Left kidney (tissue), 8 donors: ENCODE results near the gene PHC2. TPM values are rescaled to one million over a fixed set of nuclear protein-coding genes. Genes with fewer than 3 reads are reported as not detected.

Experiments
- DNase-seq: peaks from one replicate; pipeline ENCODE4 v3.0.0-alpha.2; 2013
- long read RNA-seq, 8 donors: transcript quantifications; one replicate each; lab custom pipeline, GENCODE V29; 2026
- polyA plus RNA-seq: library from polyadenylated mRNA; unstranded; fragments of 120-200 nt; gene quantifications from one replicate; pipeline ENCODE4 v1.2.1, GENCODE V29; 2013; ENCODE audit not compliant: insufficient read length

PHC2 gene
- polyA plus RNA-seq = 103 TPM
- long read RNA-seq, donor 1, transcript PHC2-202 (7 exons, 2,550 nt) = major isoform, 18 of 56 reads
- long read RNA-seq, donor 1, partial matches to known transcripts = 26 of 56 reads
- long read RNA-seq, donor 1, other reads (novel, unspliced or antisense) = 11 of 56 reads
- long read RNA-seq, donor 2, transcript PHC2-202 (7 exons, 2,550 nt) = major isoform, 27 of 39 reads
- long read RNA-seq, donor 2, partial matches to known transcripts = 5 of 39 reads
- long read RNA-seq, donor 2, other reads (novel, unspliced or antisense) = 6 of 39 reads
- long read RNA-seq, donor 3, transcript PHC2-202 (7 exons, 2,550 nt) = major isoform, 15 of 32 reads
- long read RNA-seq, donor 3, partial matches to known transcripts = 5 of 32 reads
- long read RNA-seq, donor 3, other reads (novel, unspliced or antisense) = 12 of 32 reads
- long read RNA-seq, donor 4 = 0 reads
- long read RNA-seq, donor 5, transcript PHC2-202 (7 exons, 2,550 nt) = major isoform, 31 of 49 reads
- long read RNA-seq, donor 5, partial matches to known transcripts = 7 of 49 reads
- long read RNA-seq, donor 5, other reads (novel, unspliced or antisense) = 11 of 49 reads
- long read RNA-seq, donor 6, transcript PHC2-202 (7 exons, 2,550 nt) = major isoform, 23 of 92 reads
- long read RNA-seq, donor 6, partial matches to known transcripts = 51 of 92 reads
- long read RNA-seq, donor 6, other reads (novel, unspliced or antisense) = 18 of 92 reads
- long read RNA-seq, donor 7, transcript PHC2-202 (7 exons, 2,550 nt) = major isoform, 22 of 69 reads
- long read RNA-seq, donor 7, partial matches to known transcripts = 33 of 69 reads
- long read RNA-seq, donor 7, other reads (novel, unspliced or antisense) = 12 of 69 reads
- long read RNA-seq, donor 8, transcript PHC2-202 (7 exons, 2,550 nt) = major isoform, 11 of 11 reads
- long read RNA-seq, donor 8, partial matches to known transcripts = 0 of 11 reads
- long read RNA-seq, donor 8, other reads (novel, unspliced or antisense) = 0 of 11 reads

- peak; percentile 96 for DNase-seq
Measured at GRCh38 chr1:33430692-33431593, at the start of gene PHC2. Gene PHC2 (minus strand): TSS chr1:33431095. CDS start chr1:33375539, 55,556 bp downstream.

- no peak for DNase-seq
Measured at GRCh38 chr1:33477451-33477850, 46.6 kb upstream of the PHC2 start.

GRCh38 chr1:33473900-33474299, 43.0 kb upstream of the PHC2 start:
- DNase-seq = no peak

- peak; percentile 98 for DNase-seq
Measured at GRCh38 chr1:33472269-33472980, 41.5 kb upstream of the PHC2 start, which contains the start of gene ZSCAN20. Gene ZSCAN20 (plus strand): TSS chr1:33472645. CDS start chr1:33479289, 6,644 bp downstream.

GRCh38 chr1:33471416-33471815, 40.5 kb upstream of the PHC2 start:
- DNase-seq = no peak

- peak; percentile 85 for DNase-seq
Measured at GRCh38 chr1:33470495-33471012, 39.7 kb upstream of the PHC2 start.

GRCh38 chr1:33469691-33470090, 38.8 kb upstream of the PHC2 start:
- DNase-seq = no peak

GRCh38 chr1:33468967-33469366, 38.1 kb upstream of the PHC2 start:
- DNase-seq = no peak

GRCh38 chr1:33468531-33468930, 37.6 kb upstream of the PHC2 start:
- DNase-seq = no peak

GRCh38 chr1:33468011-33468410, 37.1 kb upstream of the PHC2 start:
- DNase-seq = no peak

GRCh38 chr1:33466159-33466558, 35.3 kb upstream of the PHC2 start:
- DNase-seq = peak; percentile 50

- no peak for DNase-seq
Measured at GRCh38 chr1:33465316-33465715, 34.4 kb upstream of the PHC2 start.

GRCh38 chr1:33464552-33464951, 33.7 kb upstream of the PHC2 start:
- DNase-seq = no peak

GRCh38 chr1:33462405-33463164, 31.7 kb upstream of the PHC2 start:
- no peak for DNase-seq

GRCh38 chr1:33460947-33461629, 30.2 kb upstream of the PHC2 start:
- no peak for DNase-seq

- DNase-seq = no peak
Measured at GRCh38 chr1:33460144-33460543, 29.2 kb upstream of the PHC2 start.

- DNase-seq = no peak
Measured at GRCh38 chr1:33459691-33460090, 28.8 kb upstream of the PHC2 start.

GRCh38 chr1:33456502-33456886, 25.6 kb upstream of the PHC2 start:
- no peak for DNase-seq
